H1 (cell line): ENCODE measurements around the gene TAF4. TPM values are rescaled to one million over a fixed set of nuclear protein-coding genes. Genes with fewer than 3 reads are reported as not detected.

Experiments used
- CTCF ChIA-PET: fragments of 300-600 bp; sonication (Branson Sonifier 250); formaldehyde crosslinking; loops from one replicate; lab custom pipeline; 2021; ENCODE audit not compliant: partially characterized antibody; lab: Charles Lee
- POLR2A ChIA-PET: fragments of 300-600 bp; sonication (Branson Sonifier 250); formaldehyde crosslinking; loops from one replicate; lab custom pipeline; 2021; ENCODE audit warnings: inconsistent platforms; ENCODE audit not compliant: partially characterized antibody; lab: Charles Lee
- DNase-seq, 2 experiments: peaks; one replicate each; pipeline versions ENCODE4 v3.0.0 to v3.0.0-alpha.2; 2010 to 2022; ENCODE audit warnings: low spot score in 2 of 2, low read depth in 1 of 2, mixed read lengths in 1 of 2
- FAIRE-seq: peaks from 2 replicates; lab custom pipeline; 2011; peaks lifted over from hg19 to GRCh38; lab: Jason Lieb, UNC
- H2AFZ ChIP-seq: 2 replicates; pipeline ENCODE4 v1.8.1; 2012; ENCODE audit warnings: low read length, inconsistent platforms
- H2AK5ac ChIP-seq: 2 replicates; pipeline ENCODE4 v1.6.1; 2013; ENCODE audit warnings: low read depth, low read length
- H2BK120ac ChIP-seq: replicated peaks from 2 replicates; pipeline ENCODE3; 2013; ENCODE audit warnings: low read depth, low read length, inconsistent platforms
- H2BK12ac ChIP-seq: 2 replicates; pipeline ENCODE4 v1.6.1; 2013; ENCODE audit warnings: low read depth, low read length
- H2BK15ac ChIP-seq: 2 replicates; pipeline ENCODE4 v1.6.1; 2013; ENCODE audit warnings: low read length
- H2BK20ac ChIP-seq: 2 replicates; pipeline ENCODE4 v1.6.1; 2013; ENCODE audit warnings: low read length
- H2BK5ac ChIP-seq: 2 replicates; pipeline ENCODE4 v1.6.1; 2013; ENCODE audit warnings: low read depth, low read length
- H3K14ac ChIP-seq: 2 replicates; pipeline ENCODE4 v1.6.1; 2013; ENCODE audit warnings: inconsistent platforms; ENCODE audit not compliant: insufficient read length
- H3K18ac ChIP-seq: 2 replicates; pipeline ENCODE4 v1.6.1; 2013; ENCODE audit warnings: low read length; ENCODE audit errors: extremely low read depth
- H3K23ac ChIP-seq: 2 replicates; pipeline ENCODE4 v1.6.1; 2013; ENCODE audit warnings: inconsistent platforms; ENCODE audit not compliant: insufficient read length
- H3K23me2 ChIP-seq: 2 replicates; pipeline ENCODE4 v1.6.1; 2013; ENCODE audit warnings: low read depth, low read length
- H3K27ac ChIP-seq: 2 replicates; pipeline ENCODE4 v1.6.1; 2011; ENCODE audit warnings: low read depth, low read length, inconsistent platforms
- H3K27me3 ChIP-seq, 4 experiments: replicated peaks in 1 of 4; 1 replicate in 1 of 4; 2 replicates in 3 of 4; pipeline versions ENCODE4 v1.6.1 to v1.8.1; 2011 to 2013; ENCODE audit warnings: low read length in 3 of 4, mild to moderate bottlenecking in 3 of 4, inconsistent platforms in 2 of 4, mixed read lengths in 2 of 4, moderate library complexity in 1 of 4; ENCODE audit not compliant: control insufficient read depth in 3 of 4, insufficient read depth in 3 of 4; ENCODE audit errors: extremely low read depth in 1 of 4
- H3K36me3 ChIP-seq, 4 experiments: 2 replicates each; pipeline versions ENCODE4 v1.6.1 to v1.8.1; 2011 to 2013; ENCODE audit warnings: mild to moderate bottlenecking in 4 of 4, low read length in 3 of 4, moderate library complexity in 2 of 4, control low read depth in 1 of 4, inconsistent platforms in 1 of 4; ENCODE audit not compliant: insufficient read depth in 4 of 4, control insufficient read depth in 2 of 4
- H3K4ac ChIP-seq: replicated peaks from 2 replicates; pipeline ENCODE3; 2013; ENCODE audit warnings: low read length, low read depth, mixed read lengths, inconsistent platforms; ENCODE audit not compliant: insufficient read length
- H3K4me1 ChIP-seq, 4 experiments: replicated peaks in 1 of 4; 1 replicate in 1 of 4; 2 replicates in 3 of 4; pipeline versions ENCODE4 v1.6.1 to v1.8.1; 2011 to 2013; ENCODE audit warnings: low read length in 3 of 4, inconsistent platforms in 2 of 4, mixed read lengths in 1 of 4; ENCODE audit not compliant: insufficient read depth in 4 of 4, control insufficient read depth in 3 of 4
- H3K4me2 ChIP-seq, 2 experiments: 2 replicates each; pipeline versions ENCODE4 v1.6.1 to v1.8.1; 2011 to 2013; ENCODE audit warnings: low read depth in 2 of 2, low read length in 2 of 2, control low read depth in 1 of 2, inconsistent platforms in 1 of 2, mild to moderate bottlenecking in 1 of 2; ENCODE audit not compliant: insufficient read depth in 1 of 2
- H3K4me3 ChIP-seq, 4 experiments: fragments of 200-600, 300-600 bp in 1 of 4; sonication (generic), shearing (Covaris generic), sonication (Bioruptor Twin) in 1 of 4; 2 replicates each; pipeline versions ENCODE4 v1.5.1 to v1.8.1; 2011 to 2016; ENCODE audit warnings: low read length in 4 of 4, low read depth in 3 of 4, control low read depth in 2 of 4, inconsistent platforms in 2 of 4, mild to moderate bottlenecking in 2 of 4, mixed read lengths in 1 of 4, moderate library complexity in 1 of 4; ENCODE audit not compliant: insufficient read depth in 2 of 4; ENCODE audit errors: extremely low read depth in 1 of 4
- H3K56ac ChIP-seq: replicated peaks from 2 replicates; pipeline ENCODE3; 2013; ENCODE audit warnings: low read depth, mild to moderate bottlenecking, mixed read lengths, low read length, inconsistent platforms; ENCODE audit not compliant: insufficient read length
- H3K79me1 ChIP-seq: 2 replicates; pipeline ENCODE4 v1.6.1; 2013; ENCODE audit warnings: low read depth, low read length, control low read depth
- H3K79me2 ChIP-seq, 2 experiments: 2 replicates each; pipeline versions ENCODE4 v1.6.1 to v1.8.1; 2012 to 2013; ENCODE audit warnings: low read length in 2 of 2, mild to moderate bottlenecking in 2 of 2, inconsistent platforms in 1 of 2; ENCODE audit not compliant: insufficient read depth in 2 of 2, control insufficient read depth in 1 of 2
- H3K9ac ChIP-seq, 4 experiments: replicated peaks in 1 of 4; 1 replicate in 1 of 4; 2 replicates in 3 of 4; pipeline versions ENCODE4 v1.6.1 to v1.8.1; 2011 to 2013; ENCODE audit warnings: low read depth in 3 of 4, low read length in 3 of 4, control low read depth in 2 of 4, mild to moderate bottlenecking in 2 of 4, moderate library complexity in 2 of 4, inconsistent platforms in 1 of 4; ENCODE audit errors: extremely low read depth in 1 of 4
- H3K9me3 ChIP-seq, 2 experiments: 2 replicates each; pipeline versions ENCODE4 v1.6.1 to v1.8.1; 2012 to 2013; ENCODE audit warnings: mild to moderate bottlenecking in 2 of 2, moderate library complexity in 2 of 2, control low read depth in 1 of 2, inconsistent platforms in 1 of 2, low read depth in 1 of 2, low read length in 1 of 2, mixed read lengths in 1 of 2; ENCODE audit not compliant: insufficient read depth in 2 of 2
- H4K20me1 ChIP-seq, 2 experiments: replicated peaks in 1 of 2; 2 replicates each; pipeline versions ENCODE3 to v1.8.1; 2011 to 2013; ENCODE audit warnings: inconsistent platforms in 2 of 2, low read length in 2 of 2, mild to moderate bottlenecking in 1 of 2; ENCODE audit not compliant: insufficient read depth in 2 of 2, control insufficient read depth in 1 of 2
- H4K5ac ChIP-seq: 2 replicates; pipeline ENCODE4 v1.6.1; 2013; ENCODE audit warnings: low read length, low read depth, mixed read lengths, inconsistent platforms; ENCODE audit not compliant: insufficient read length
- H4K8ac ChIP-seq: 2 replicates; pipeline ENCODE4 v1.8.0; 2013; ENCODE audit warnings: mild to moderate bottlenecking, moderate library complexity, low read length, inconsistent platforms; ENCODE audit not compliant: insufficient read depth; ENCODE audit errors: extremely low read depth
- H4K91ac ChIP-seq: replicated peaks from 2 replicates; pipeline ENCODE3; 2013; ENCODE audit warnings: low read length, mixed read lengths, inconsistent platforms; ENCODE audit not compliant: insufficient read length
- CEBPB ChIP-seq: IDR thresholded peaks from 2 replicates; pipeline ENCODE4 v1.6.1; 2012; ENCODE audit warnings: low read depth, low read length
- CREB1 ChIP-seq: IDR thresholded peaks from 2 replicates; pipeline ENCODE4 v1.6.1; 2012; ENCODE audit warnings: inconsistent platforms
- CTCF ChIP-seq, 3 experiments: IDR thresholded peaks; 1 replicate in 2 of 3; 2 replicates in 1 of 3; pipeline versions ENCODE4 v1.5.1 to v1.6.1; 2011; ENCODE audit warnings: low read length in 3 of 3, mild to moderate bottlenecking in 3 of 3, inconsistent platforms in 2 of 3, low read depth in 1 of 3, moderate library complexity in 1 of 3; ENCODE audit not compliant: insufficient read depth in 1 of 3; ENCODE audit errors: control extremely low read depth in 1 of 3
- POLR2A ChIP-seq, 2 experiments: IDR thresholded peaks; 1 replicate in 1 of 2; 2 replicates in 1 of 2; pipeline ENCODE4 v1.6.1; 2011; ENCODE audit warnings: low read depth in 2 of 2, low read length in 2 of 2, mild to moderate bottlenecking in 2 of 2; ENCODE audit errors: control extremely low read depth in 1 of 2
- RAD21 ChIP-seq, 2 experiments: IDR thresholded peaks in 1 of 2; conservative IDR thresholded peaks in 1 of 2; 2 replicates each; pipeline ENCODE4 v1.6.1; 2011; ENCODE audit warnings: low read depth in 2 of 2, low read length in 2 of 2, improper control_type of control experiment in 1 of 2, inconsistent platforms in 1 of 2, mild to moderate bottlenecking in 1 of 2, moderate library complexity in 1 of 2
- TCF12 ChIP-seq: IDR thresholded peaks from 2 replicates; pipeline ENCODE4 v1.6.1; 2011; ENCODE audit warnings: low read depth, mild to moderate bottlenecking, low read length
- WGBS, 2 experiments: shearing (Covaris generic) in 1 of 2; methylation state at CpG; one replicate each; pipeline versions ENCODE4 v1.1.6 to v1.1.7; 2013 to 2015; ENCODE audit warnings: low lambda C conversion rate in 2 of 2, mixed read lengths in 2 of 2, inconsistent platforms in 1 of 2, low coverage in 1 of 2, missing lambda C conversion rate in 1 of 2; ENCODE audit not compliant: insufficient replicate concordance in 2 of 2, insufficient coverage in 1 of 2, insufficient read length in 1 of 2; ENCODE audit errors: extremely low coverage in 1 of 2, missing lambda C conversion rate in 1 of 2; 5-methylcytosine and 5-hydroxymethylcytosine counted together
- polyA plus RNA-seq, 7 experiments: library from polyadenylated mRNA; depleted of rRNA in 3 of 7; stranded (reverse) in 5 of 7; unstranded in 2 of 7; fragments of >200 nt in 5 of 7; fragments of 200-250 nt in 2 of 7; gene quantifications; 1 replicate in 5 of 7; 2 replicates in 1 of 7; 4 replicates in 1 of 7; pipeline versions ENCODE4 v1.2.1 to v1.2.3, GENCODE V29; 2011 to 2013; ENCODE audit warnings: missing spikeins in 2 of 7, mixed read lengths in 2 of 7
- total RNA-seq: library from RNA; stranded (reverse); fragmentation: NEBNext Ultra II Directional; extraction: Animal tissue kit (Norgen Biotek cat#: 25700); gene quantifications from 2 replicates; pipeline ENCODE4 v1.2.1, GENCODE V29; 2021
- TF ChIP-seq, protein P1 (sequence below): IDR thresholded peaks from 2 replicates; pipeline ENCODE4 v1.6.1; 2012; ENCODE audit warnings: low read length, inconsistent platforms

The TAF4 gene
- total and polyA plus RNA-seq, 2 of the 8 experiments (the other 6 are each of a cell fraction or from before 2014, with no cell fraction given), result 16.0 to 30.1 TPM

- H4K8ac ChIP-seq, result no peak overlapping the region
- no peak overlapping the region for H3K18ac ChIP-seq
- FAIRE-seq (no peak), DNase-seq (no peak)
- no peaks in the 10 kb centered on the region for H3K9me3 ChIP-seq
- no peak overlapping the region for H3K27ac ChIP-seq
- no peak overlapping the region for H3K23ac ChIP-seq
- H2AFZ ChIP-seq, result no peak overlapping the region
- H3K27me3 ChIP-seq, result no peaks in the 10 kb centered on the region
- H3K4me1 ChIP-seq, result peaks cover 2 to 22% (median 12%) of the 10 kb centered on the region in 4 experiments
- no peak overlapping the region for H2BK120ac ChIP-seq
- H2BK20ac ChIP-seq, result no peak overlapping the region
- H2BK12ac ChIP-seq, result no peak overlapping the region
- H3K9ac ChIP-seq, result no peak overlapping the region
- peaks cover 15 to 27% of the 10 kb centered on the region in 2 experiments for H4K20me1 ChIP-seq
- no peak overlapping the region for H3K14ac ChIP-seq
- H3K79me1 ChIP-seq, result peaks cover 46% of the 10 kb centered on the region
- H3K4ac ChIP-seq, result no peak overlapping the region
- H3K56ac ChIP-seq, result no peak overlapping the region
- H3K4me2 ChIP-seq, result 0 out of 4 replicates have a peak overlapping the region, but pooled peaks of 1 of the 2 experiments have one; percentile 25
- H2BK5ac ChIP-seq, result 0 out of 2 replicates have a peak overlapping the region, but pooled peaks have one; percentile 27
- POLR2A ChIA-PET, result interaction anchor here (1.0 to 2.0 kb wide), 5 partner anchors 9 to 116 kb away, joined by 3 to 8 read pairs (median 4); no protein-coding TSS in a partner anchor
- peaks cover 35 to 96% of the 10 kb centered on the region in 2 experiments for H3K79me2 ChIP-seq
- H4K91ac ChIP-seq, result no peak overlapping the region
- no peak overlapping the region; the same call in 1 of the 2 replicates for H2AK5ac ChIP-seq
- H3K36me3 ChIP-seq, result no peaks in the 10 kb centered on the region
- H3K4me3 ChIP-seq, result no peak overlapping the region
- WGBS, 2 experiments, result 79% methylated on average over 22 of the region's 22 CpGs; no CpG with 5 or more reads in 1 of the 2 experiments
- CTCF ChIA-PET, result interaction anchor here (1.2 to 1.9 kb wide), 10 partner anchors 9 to 116 kb away, joined by 3 to 7 read pairs (median 4); no protein-coding TSS in a partner anchor
- H2BK15ac ChIP-seq, result no peak overlapping the region
- H3K23me2 ChIP-seq, result no peaks in the 10 kb centered on the region
- no peak overlapping the region for H4K5ac ChIP-seq
- TF ChIP-seq RAD21 (IDR thresholded peaks at IDR 0.05 in 1 of 2, conservative IDR thresholded peaks at IDR 0.05 in 1 of 2; ENCODE audit: low read depth in 2 of 2, low read length in 2 of 2) (peak; percentile 24 to 34; a peak in 3 of 4 replicates), POLR2A (IDR thresholded peaks at IDR 0.05; ENCODE audit: control extremely low read depth in 1 of 2, low read depth in 2 of 2, low read length in 2 of 2) (no peak), CREB1 (no peak), CTCF (IDR thresholded peaks at IDR 0.05; ENCODE audit: control extremely low read depth in 1 of 3, insufficient read depth in 1 of 3, low read depth in 1 of 3, low read length in 3 of 3) (peak in 1 of 3 experiments; percentile 18; a peak in 1 of 4 replicates), TCF12 (no peak), CEBPB (no peak)
- TF ChIP-seq, protein P1, sequence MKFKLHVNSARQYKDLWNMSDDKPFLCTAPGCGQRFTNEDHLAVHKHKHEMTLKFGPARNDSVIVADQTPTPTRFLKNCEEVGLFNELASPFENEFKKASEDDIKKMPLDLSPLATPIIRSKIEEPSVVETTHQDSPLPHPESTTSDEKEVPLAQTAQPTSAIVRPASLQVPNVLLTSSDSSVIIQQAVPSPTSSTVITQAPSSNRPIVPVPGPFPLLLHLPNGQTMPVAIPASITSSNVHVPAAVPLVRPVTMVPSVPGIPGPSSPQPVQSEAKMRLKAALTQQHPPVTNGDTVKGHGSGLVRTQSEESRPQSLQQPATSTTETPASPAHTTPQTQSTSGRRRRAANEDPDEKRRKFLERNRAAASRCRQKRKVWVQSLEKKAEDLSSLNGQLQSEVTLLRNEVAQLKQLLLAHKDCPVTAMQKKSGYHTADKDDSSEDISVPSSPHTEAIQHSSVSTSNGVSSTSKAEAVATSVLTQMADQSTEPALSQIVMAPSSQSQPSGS, result no peak
These were observed 39.7 kb downstream of the TAF4 start for GRCh38 chr20:62025832-62026563.
